WTC11 (cell line): ENCODE results near the gene CD207.

ENCODE experiments used
- TF ChIP-seq, protein P1 (sequence below): fragments of 200-600 bp; IDR thresholded peaks from 2 replicates; pipeline ENCODE4 v1.8.0; 2022; ENCODE audit warnings: antibody characterized with exemption
- TF ChIP-seq, protein P2 (sequence below): sonication (generic); formaldehyde crosslinking; IDR thresholded peaks from 2 replicates; pipeline ENCODE4 v1.8.0; 2023; ENCODE audit warnings: mild to moderate bottlenecking, missing genetic modification reagents

DNA sequence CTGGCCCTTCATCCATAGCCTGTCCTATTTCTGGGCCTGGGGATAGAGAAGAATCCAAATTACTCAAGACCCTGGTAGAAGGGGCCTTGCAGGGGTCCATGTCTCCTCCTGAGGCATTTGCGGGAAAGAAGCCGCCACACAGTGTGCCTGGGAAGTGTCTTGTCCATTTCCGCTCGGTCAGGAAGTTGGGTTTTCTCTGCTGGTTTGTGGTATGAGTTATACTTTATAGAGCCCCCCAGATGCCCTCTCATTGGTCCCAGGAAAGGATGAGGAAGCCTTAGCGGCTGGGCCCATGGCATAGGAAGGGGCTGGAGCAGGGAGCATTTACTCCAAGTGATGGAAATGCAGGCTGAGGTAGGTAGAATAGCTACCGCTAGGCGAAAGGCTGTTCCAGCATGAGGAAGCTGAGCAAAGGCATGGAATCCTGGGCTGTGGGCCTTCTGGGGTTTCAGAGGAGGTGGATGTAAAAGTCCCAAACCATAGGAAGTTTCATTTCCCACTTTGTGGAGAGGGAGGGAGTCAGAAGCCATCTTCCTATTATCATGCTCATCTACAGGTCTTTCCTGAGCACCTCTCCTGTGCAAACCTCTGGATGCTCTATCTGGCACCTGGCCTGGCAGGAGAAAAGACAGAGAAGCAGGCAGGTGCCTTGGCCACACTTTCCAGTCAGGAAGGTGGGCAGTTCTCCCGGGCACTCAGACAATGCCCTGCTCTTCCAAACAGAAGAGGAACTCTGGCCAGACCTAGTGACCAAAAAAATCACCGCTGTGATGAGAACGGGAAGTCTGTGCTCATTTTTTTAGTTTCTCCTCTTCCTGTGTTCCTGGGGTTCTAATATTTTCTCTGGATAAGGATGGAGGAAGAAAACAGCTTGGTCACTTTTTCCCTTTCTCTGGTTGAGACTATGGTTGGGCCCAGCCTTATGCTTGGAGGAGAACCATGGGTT lies 2.6 kb upstream of the CD207 start:
- TF ChIP-seq, protein P1, sequence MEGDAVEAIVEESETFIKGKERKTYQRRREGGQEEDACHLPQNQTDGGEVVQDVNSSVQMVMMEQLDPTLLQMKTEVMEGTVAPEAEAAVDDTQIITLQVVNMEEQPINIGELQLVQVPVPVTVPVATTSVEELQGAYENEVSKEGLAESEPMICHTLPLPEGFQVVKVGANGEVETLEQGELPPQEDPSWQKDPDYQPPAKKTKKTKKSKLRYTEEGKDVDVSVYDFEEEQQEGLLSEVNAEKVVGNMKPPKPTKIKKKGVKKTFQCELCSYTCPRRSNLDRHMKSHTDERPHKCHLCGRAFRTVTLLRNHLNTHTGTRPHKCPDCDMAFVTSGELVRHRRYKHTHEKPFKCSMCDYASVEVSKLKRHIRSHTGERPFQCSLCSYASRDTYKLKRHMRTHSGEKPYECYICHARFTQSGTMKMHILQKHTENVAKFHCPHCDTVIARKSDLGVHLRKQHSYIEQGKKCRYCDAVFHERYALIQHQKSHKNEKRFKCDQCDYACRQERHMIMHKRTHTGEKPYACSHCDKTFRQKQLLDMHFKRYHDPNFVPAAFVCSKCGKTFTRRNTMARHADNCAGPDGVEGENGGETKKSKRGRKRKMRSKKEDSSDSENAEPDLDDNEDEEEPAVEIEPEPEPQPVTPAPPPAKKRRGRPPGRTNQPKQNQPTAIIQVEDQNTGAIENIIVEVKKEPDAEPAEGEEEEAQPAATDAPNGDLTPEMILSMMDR: no peak
- TF ChIP-seq, protein P2, sequence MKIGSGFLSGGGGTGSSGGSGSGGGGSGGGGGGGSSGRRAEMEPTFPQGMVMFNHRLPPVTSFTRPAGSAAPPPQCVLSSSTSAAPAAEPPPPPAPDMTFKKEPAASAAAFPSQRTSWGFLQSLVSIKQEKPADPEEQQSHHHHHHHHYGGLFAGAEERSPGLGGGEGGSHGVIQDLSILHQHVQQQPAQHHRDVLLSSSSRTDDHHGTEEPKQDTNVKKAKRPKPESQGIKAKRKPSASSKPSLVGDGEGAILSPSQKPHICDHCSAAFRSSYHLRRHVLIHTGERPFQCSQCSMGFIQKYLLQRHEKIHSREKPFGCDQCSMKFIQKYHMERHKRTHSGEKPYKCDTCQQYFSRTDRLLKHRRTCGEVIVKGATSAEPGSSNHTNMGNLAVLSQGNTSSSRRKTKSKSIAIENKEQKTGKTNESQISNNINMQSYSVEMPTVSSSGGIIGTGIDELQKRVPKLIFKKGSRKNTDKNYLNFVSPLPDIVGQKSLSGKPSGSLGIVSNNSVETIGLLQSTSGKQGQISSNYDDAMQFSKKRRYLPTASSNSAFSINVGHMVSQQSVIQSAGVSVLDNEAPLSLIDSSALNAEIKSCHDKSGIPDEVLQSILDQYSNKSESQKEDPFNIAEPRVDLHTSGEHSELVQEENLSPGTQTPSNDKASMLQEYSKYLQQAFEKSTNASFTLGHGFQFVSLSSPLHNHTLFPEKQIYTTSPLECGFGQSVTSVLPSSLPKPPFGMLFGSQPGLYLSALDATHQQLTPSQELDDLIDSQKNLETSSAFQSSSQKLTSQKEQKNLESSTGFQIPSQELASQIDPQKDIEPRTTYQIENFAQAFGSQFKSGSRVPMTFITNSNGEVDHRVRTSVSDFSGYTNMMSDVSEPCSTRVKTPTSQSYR (CRISPR knock-in tag): no peak
